ENCODE data around the gene PGR.

The PGR gene

DNA sequence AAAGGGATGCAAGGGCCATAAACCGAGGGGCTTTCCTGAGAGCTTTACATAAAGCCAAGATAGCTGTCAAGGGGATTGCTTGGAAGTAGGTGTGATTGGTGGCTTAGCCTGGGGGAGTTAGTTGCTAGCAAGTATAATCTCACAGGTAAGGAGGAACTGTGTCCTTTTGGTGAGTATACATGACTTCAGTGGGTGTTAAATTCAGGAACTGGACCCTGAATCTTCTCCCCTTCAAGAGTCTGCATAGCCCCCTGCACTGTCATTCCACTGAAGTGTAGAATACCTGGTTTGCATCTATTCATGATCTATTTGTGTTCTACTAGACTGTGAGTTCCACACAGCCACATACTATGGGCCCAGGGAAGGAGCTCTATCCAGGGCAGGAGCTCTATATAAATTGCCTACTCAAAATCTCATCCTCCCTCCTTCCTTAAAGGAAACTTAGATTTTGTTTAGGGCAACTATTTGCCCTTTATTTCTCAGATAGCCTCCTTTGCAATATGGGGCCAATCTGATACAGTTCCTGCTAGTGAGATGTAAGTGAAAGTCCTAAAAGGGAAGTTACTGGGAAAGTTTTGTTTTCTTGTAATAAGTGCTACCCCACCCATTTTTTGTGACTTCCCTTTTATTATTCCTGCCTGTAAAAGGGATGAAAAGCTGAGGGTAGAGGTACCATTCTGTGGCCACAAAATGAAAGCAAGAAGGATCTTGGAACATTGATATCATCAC is 120.5 kb downstream of the PGR start:
- no peaks in the 10 kb centered on the region for H3K4me1 Mint-ChIP-seq
- H3K9me3 Mint-ChIP-seq = peaks cover 8% of the 10 kb centered on the region
- no peak for ATAC-seq
- no peak overlapping the region for H3K4me3 Mint-ChIP-seq
- H3K36me3 Mint-ChIP-seq (ENCODE audit: low read depth) = no peaks in the 10 kb centered on the region
- H3K27ac Mint-ChIP-seq = no peak overlapping the region
- DNase-seq = no peak
- H3K27me3 Mint-ChIP-seq = no peaks in the 10 kb centered on the region

DNA sequence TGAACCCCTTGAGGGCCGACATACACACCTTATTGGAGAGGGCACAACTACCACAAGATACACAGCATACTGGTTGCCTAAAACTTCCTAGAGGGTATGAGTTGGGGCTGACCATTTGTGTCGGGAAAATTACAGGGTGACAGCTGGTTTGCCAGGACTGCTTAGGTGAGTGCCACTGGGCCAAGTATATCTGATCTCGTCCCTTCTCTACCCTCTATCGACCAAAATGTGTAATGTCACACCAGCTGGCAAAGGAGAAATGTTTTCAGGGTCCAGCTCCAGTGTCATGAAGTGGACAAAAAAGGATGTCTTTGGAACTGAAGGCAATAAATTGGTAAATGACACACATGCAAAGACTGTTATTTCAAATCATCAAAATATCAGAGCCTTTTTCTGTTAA is 126.1 kb downstream of the PGR start:
- Mint-ChIP-seq H3K36me3 (ENCODE audit: low read depth) (no peaks in the 10 kb centered on the region), H3K4me1 (no peaks in the 10 kb centered on the region), H3K27ac (no peak overlapping the region), H3K27me3 (no peaks in the 10 kb centered on the region), H3K9me3 (no peaks in the 10 kb centered on the region), H3K4me3 (no peak overlapping the region)
- ATAC-seq (no peak), DNase-seq (no peak)

DNA sequence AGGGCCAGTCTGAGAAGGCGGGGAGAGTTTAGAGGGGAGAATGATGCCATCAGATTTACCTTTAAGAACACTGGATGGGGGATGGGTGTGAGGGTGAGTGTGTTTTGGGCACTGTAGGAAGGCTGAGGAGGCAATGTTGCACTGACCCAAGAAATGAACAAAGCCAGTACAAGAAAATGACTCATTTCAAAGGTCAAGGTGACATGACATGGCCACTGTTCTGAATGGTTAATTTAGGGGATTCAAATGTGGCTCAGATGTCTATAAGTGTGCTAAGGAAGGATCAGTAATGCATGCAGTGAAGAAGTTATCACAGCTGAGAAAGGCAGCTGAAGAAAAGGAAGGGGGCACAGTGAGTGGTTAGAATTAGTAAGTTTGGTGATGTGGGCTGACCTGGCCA is 129.9 kb downstream of the PGR start:
- no peak for DNase-seq
- Mint-ChIP-seq H3K4me3 (no peak overlapping the region), H3K9me3 (no peaks in the 10 kb centered on the region), H3K27ac (no peak overlapping the region), H3K36me3 (ENCODE audit: low read depth) (no peaks in the 10 kb centered on the region), H3K27me3 (no peaks in the 10 kb centered on the region), H3K4me1 (no peaks in the 10 kb centered on the region)
- ATAC-seq = no peak

DNA sequence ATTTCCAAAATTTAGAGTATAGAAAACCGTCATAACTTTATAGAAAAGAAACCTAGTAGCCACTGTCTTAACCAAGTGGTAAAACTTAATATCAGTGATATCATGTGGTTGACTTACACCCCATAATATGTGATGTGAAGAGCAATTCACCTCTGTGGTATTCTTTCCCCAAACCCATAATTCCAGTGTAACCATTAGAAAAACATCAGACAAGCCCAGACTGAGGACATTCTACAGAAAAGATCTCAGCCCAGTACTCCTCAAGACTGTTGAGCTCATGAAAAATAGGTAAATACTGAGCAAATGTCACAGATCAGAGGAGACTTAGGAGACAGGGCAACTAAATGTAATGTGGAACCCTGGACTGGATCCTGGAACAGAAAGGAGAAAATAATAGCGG is 134.6 kb downstream of the PGR start:
- H3K4me1 Mint-ChIP-seq = no peaks in the 10 kb centered on the region

DNA sequence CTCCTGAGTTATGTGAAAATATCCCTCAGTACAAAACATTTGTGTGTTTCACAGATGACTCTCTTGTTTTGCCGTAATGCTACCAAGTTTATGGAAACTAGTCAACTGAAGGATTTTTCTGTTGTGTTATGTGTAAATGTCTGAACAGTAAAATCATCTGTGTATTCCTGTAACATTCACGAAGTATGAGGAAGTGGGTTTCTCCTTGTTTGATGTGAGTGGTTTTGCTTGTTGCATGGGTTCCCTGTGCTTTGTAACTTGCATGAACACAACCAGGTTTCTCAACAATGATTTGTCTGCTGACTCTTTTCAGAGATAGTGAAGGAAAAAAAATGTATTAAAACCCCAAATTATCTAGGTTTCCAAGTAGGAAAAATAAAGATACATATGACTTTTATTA is 138.1 kb downstream of the PGR start:
- no peak for DNase-seq
- no peaks in the 10 kb centered on the region for H3K36me3 Mint-ChIP-seq (ENCODE audit: low read depth)
- no peak for ATAC-seq
- no peaks in the 10 kb centered on the region for H3K4me1 Mint-ChIP-seq
- H3K9me3 Mint-ChIP-seq = no peaks in the 10 kb centered on the region
- H3K4me3 Mint-ChIP-seq = no peak overlapping the region
- no peak overlapping the region for H3K27ac Mint-ChIP-seq
- no peaks in the 10 kb centered on the region for H3K27me3 Mint-ChIP-seq

More for the DNA sequence above, 134.6 kb downstream of the PGR start:
- H3K9me3 Mint-ChIP-seq = no peaks in the 10 kb centered on the region
- ATAC-seq = no peak
- no peak for DNase-seq
- no peaks in the 10 kb centered on the region for H3K27me3 Mint-ChIP-seq
- no peak overlapping the region for H3K27ac Mint-ChIP-seq
- H3K4me3 Mint-ChIP-seq = no peak overlapping the region
- no peaks in the 10 kb centered on the region for H3K36me3 Mint-ChIP-seq (ENCODE audit: low read depth)

DNA sequence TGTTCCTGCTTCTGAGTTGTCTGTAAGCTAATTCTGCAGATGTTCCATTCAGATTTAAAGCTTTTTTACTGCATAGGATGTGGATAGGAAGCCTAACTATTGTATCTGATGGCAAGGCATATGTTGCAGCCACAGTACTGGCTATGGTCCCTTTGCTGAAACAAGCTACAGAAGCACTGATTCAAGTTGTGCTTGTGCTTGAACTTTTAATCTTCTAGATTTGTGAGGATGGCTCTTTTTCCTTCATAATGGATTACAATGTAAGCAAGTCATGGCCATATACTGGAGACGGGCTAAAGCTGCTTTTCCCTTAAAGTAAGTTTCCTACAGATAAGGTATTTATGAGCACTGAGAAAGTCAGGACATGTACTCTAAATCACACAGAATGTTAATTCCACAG is 138.7 kb downstream of the PGR start:
- H3K9me3 Mint-ChIP-seq = no peaks in the 10 kb centered on the region
- ATAC-seq (no peak), DNase-seq (no peak)
- H3K27ac Mint-ChIP-seq = no peak overlapping the region
- no peaks in the 10 kb centered on the region for H3K27me3 Mint-ChIP-seq
- no peaks in the 10 kb centered on the region for H3K36me3 Mint-ChIP-seq (ENCODE audit: low read depth)
- no peaks in the 10 kb centered on the region for H3K4me1 Mint-ChIP-seq
- no peak overlapping the region for H3K4me3 Mint-ChIP-seq

DNA sequence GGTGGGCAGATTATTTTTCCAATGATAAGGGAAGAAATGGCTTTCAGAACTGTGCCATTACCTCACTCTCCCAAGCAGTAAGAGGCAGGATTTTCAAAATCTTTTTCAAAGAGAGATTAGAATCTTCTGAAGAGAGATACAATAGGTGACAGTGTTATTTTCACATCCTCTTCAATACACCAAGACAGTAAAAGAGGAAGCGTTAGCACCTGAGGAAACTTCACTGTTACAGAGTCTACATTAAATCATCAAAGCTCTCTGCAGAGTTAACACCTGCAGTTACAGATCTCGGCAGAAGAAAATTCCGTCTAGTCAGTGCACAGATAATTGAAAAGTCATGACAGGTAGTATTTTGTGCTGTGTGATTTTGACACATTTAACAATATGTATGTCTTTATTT is 144.9 kb downstream of the PGR start:
- H3K4me3 Mint-ChIP-seq = no peak overlapping the region
- no peak overlapping the region for H3K27ac Mint-ChIP-seq
- no peaks in the 10 kb centered on the region for H3K27me3 Mint-ChIP-seq
- H3K36me3 Mint-ChIP-seq (ENCODE audit: low read depth) = no peaks in the 10 kb centered on the region
- H3K4me1 Mint-ChIP-seq = no peaks in the 10 kb centered on the region
- H3K9me3 Mint-ChIP-seq = no peaks in the 10 kb centered on the region
- no peak for ATAC-seq
- no peak for DNase-seq

DNA sequence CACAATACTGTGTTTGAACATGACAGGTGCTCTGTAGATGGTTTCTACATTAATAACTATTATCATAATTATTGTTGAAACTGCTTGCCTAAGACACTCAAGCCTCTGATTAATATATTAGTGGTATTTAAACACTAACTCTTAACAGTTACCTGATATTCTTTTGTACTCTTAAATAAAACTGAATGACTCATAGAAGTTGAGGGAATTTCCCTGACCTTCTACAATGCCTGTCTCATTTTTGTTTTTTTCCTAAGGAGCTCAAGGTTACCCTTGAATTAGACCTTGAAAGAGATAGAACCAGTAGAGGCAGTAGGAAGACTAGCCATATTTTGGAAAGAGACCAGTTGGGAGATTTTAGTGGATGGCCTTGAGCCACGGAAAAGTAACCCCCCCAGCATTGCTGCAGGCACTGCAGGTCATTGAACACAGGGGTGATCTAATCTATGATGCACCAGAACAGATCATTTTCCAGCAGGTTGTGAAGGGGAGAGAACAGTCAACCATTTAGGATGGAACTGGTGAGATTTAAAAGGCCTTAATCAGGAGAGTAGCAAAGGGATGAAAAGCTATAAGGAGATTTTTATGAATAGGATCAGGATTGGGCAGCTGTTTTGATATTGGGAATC is 148.3 kb downstream of the PGR start:
- Mint-ChIP-seq H3K4me1 (no peaks in the 10 kb centered on the region), H3K27me3 (no peaks in the 10 kb centered on the region), H3K4me3 (no peak overlapping the region), H3K9me3 (no peaks in the 10 kb centered on the region), H3K27ac (no peak overlapping the region), H3K36me3 (ENCODE audit: low read depth) (no peaks in the 10 kb centered on the region)
- ATAC-seq (no peak), DNase-seq (no peak)

DNA sequence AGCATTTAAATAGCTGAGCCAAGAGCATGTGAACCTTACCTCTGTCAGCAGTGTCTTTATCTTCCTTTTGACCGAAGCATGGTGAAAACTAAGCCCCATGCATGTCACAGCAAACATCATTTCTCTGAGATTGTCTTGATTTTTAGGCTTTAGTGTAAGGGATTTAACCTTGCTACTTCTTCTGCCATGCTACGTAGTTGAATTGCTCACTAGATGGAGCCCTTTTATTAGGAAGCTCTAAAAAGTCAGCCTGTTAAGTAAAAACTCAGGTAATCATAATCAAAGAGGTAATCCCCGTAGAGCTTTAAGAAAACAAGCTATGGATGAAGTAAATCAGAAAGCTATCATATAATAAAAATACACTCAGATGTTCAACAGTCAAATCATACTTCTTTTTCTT is 149.5 kb downstream of the PGR start:
- Mint-ChIP-seq H3K4me3 (no peak overlapping the region), H3K36me3 (ENCODE audit: low read depth) (no peaks in the 10 kb centered on the region), H3K9me3 (no peaks in the 10 kb centered on the region), H3K27ac (no peak overlapping the region), H3K27me3 (no peaks in the 10 kb centered on the region), H3K4me1 (no peaks in the 10 kb centered on the region)
- ATAC-seq (no peak), DNase-seq (no peak)
